ENCODE data around the gene PXDC1.

Gene PXDC1

DNA sequence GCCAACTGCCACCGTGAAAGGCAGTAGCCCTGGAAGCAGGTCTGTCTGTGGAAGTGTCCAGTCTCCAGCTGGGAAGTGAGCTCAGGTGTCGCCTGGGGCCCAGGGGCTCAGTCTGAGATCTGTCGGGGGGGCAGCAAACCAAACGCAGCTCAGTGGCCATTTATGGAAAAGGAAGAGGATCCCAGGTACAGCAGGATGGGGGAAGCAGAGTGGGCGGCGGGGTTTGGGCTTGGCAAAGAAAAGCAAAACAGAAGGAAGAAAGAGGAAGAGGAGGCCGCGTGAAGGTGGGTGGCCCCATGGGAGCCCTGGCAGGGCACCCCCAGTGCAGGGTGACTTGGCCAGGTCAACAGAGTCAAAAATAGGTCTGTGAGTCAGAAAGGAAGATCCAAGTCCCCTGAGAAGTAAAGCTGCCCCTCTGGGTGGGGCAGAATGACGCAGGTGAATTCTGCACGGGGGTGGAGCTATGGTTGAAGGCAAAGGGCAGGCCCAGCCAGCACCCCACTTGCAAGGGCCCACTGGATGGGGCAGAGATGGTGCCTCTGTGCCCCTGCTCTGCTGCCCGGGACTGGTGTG, 5.3 kb downstream of the PXDC1 start:
- no peak for DNase-seq

GRCh38 chr6:3745566-3746118, 5.9 kb downstream of the PXDC1 start:
- DNase-seq: no peak

GRCh38 chr6:3744901-3745470, 6.5 kb downstream of the PXDC1 start:
- DNase-seq: no peak

GRCh38 chr6:3744211-3744900, 7.2 kb downstream of the PXDC1 start:
- no peak for DNase-seq

DNA sequence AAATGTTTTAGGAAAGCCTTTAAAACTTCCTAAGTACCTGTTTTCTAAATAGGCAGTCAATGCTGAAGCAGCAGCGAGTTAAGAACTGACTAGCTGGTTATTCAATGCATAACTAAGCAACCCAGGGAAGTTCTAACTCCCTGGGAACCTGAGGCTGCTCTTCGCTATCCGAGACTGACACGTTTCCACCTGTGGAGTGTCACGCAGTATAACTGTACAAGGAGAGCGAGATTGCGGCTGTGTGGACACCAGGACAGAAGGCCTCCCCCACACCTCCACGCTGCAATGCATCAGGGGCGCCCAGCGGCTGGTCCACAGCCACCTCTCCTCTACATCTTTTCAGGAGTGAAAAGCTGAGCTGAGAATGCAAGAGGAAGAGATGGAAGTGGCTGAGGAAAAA, 8.0 kb downstream of the PXDC1 start:
- no peak for DNase-seq

- DNase-seq: peak; percentile 99
These were observed 8.8 kb downstream of the PXDC1 start for GRCh38 chr6:3742426-3743344.

GRCh38 chr6:3742076-3742425, 9.5 kb downstream of the PXDC1 start:
- peak; percentile 99 for DNase-seq

DNA sequence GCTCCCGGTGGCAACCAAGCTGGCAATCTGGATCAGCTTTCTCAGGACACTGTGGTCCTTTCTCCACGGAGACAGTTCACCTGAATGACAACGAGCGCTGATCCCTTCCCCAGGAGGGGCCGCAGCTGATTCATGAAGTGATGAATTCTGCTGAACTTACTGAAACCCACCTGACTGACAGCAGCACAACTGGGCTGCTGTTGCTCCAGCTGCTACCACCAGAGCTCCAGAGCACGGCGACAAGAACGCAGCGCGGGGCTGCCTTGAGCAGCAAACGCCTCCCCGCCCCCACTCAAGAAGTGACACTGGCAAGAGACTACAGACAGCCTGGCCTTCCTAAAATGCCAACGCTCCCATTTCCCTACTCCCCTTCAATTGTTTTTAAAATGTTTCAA, 10.0 kb downstream of the PXDC1 start:
- peak; percentile 55 for DNase-seq

DNA sequence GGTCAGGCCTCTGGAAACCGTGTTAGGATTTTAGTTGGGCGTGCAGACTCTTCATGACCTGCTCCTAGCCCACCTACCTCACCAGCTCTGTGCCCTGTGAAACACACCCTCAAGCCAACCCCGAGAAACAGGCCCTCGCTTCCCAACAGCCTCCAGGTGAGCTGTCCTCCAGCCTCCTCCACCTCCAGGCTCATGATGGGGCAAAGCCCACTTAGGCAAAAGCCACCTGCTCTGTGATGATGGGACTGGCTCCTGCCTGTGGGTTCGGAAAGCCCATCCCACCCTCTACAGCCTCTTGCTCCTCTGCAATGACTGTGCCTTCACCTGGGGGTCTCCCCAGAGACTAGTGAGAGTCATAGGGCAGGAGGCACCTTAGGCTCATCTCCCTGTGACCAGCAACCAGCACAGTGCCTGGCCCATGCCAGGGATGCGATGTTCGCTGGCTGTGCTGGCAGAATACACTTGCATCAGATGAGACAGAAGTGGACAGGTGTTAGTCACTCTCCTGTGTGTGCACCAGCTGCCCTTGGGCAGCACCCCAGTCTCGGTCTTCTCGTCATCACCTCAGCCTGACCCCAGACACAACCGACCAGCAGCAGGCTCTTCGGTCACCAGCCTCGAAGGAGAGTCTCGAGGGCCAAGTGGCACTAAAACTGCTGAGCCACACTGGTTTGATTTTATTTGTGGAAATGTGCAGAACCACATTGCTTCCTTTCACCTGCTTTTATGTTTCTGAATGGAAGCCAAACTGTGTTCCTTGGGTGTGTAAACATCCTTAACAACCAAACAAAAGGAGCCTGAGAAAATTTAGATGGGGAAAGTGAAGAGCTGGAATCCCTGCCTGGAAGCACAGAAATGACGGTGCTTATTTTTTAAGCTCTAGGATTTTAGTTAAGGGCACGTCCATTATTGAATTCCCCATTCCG, 10.7 kb downstream of the PXDC1 start:
- DNase-seq: peak; percentile 77

DNA sequence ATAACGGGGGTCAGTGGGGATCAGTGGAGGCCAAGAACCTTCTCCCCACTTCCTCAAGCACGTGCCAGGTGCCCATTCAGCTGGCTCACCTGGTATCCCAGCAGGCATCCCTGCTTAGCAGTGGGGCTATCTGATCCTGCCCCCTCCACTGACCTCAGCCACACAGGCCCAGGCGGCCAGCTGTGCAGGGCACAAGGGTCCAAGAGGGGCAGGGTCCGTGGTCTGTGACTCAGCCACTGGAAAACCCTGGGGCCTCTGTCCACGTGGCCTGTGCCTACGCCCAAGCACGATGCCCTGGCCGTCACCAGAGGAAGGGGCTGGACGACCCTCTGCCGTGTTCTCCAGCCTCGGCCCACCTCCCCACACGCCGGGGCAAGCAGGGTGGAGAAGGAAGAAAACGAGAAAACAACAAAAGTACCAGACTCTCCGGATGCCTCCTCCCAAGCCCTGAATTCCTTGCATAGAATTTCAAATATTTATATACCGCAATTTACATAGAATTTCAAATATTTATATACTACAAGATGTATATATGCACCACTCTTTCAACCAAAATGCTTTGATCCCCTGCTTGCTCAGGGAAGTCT, 12.1 kb downstream of the PXDC1 start:
- no peak for DNase-seq

GRCh38 chr6:3738381-3739131, 13.0 kb downstream of the PXDC1 start:
- DNase-seq: no peak

DNA sequence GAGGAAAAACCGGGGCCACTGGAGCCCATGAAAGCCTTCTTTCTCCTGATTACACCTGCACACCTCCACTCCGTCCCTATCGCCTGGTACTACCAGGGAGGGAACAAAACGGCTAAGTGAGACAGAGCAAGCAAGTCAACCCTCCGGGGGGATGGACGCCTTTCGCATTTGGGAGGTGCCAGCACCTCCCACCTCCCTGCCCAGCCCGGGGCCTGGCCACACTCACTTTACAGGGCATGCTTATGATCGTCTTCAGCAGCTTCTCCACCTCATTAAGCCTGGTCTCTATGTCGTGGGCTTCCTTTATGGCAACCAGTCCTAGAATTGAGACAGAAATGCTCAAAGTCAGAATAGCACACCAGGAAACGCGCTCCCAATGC, 13.7 kb downstream of the PXDC1 start:
- DNase-seq: no peak

DNA sequence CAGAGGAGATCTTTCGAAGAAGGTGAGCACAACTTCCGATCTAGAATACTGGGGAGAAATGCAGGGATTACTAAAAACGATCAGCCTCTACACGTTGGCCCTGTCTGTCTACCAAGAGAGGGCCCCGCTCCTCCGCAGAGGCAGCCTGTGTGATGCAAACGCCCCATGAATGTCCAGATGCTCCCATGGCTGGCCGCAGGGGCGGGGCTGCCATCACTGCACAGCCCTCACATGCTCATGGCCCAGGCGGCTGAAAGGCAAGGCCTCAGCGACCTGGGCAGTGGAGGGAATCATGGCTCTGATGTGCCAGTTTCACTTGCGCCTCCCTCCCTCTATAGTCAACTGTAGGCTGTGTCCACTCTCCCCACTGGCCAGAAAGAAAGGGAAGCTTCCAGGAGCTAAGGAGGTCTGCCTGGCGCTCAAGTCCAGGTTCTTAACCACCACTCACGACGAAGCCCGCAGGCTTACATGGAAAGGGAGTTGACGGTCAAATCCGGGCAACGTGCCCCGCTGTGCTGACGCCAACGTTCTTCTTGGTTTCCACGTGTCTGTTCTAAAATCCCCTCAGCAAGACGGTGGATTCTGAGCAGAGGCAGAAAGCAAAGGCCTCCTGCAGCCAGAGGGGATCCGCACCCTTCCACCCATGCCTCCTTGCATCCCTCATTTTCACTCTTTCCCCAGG, 14.2 kb downstream of the PXDC1 start:
- DNase-seq: no peak

GRCh38 chr6:3735029-3735605, 16.4 kb downstream of the PXDC1 start:
- no peak for DNase-seq

DNA sequence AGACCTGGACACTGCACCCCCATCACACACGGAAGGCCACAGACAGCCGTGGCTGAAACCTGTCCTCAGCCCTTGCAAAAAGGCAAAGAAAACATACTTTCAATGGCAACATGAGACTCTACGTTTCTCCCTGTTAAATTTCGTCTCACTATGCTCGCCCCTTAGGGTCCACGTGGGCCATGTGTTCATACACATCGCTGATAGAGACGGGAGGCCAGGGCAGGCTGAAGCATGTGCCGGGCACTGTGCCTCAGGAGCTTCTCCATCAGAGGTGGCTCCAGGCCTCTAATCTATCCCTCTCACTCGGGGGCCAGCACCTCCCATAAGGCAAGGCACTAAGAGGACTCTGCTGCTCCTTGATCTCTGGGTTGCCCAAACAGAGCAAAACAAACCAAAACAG, 17.5 kb downstream of the PXDC1 start:
- DNase-seq: no peak

DNA sequence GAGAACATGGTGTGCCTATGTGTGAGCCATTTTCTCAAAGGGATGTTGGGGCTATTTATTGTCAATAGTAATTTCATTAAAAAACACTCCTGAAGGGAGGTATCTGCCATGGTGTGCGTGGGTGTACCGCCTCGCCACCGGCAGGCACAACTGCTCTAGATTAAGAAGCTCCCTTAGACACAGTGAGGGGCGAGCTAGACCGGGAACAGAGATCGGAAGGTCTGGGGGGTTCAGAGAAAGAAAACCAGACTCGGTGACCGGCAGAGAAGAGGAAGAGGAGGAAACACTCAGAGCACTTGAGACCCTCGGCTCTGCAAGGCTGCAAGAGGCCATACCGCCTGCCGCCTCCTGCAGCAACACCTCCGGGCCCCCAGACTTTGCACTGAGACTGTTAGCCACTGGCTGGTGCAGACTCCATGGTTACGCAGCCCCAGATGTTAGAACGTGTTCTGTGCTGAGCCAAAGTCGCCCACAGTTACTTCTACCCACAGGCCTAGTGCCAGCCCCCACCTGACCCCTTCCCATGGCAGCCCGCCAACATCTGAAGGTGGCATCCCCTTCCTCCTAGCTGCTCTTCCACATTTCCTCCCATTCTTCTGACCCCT, 18.1 kb downstream of the PXDC1 start:
- no peak for DNase-seq

DNA sequence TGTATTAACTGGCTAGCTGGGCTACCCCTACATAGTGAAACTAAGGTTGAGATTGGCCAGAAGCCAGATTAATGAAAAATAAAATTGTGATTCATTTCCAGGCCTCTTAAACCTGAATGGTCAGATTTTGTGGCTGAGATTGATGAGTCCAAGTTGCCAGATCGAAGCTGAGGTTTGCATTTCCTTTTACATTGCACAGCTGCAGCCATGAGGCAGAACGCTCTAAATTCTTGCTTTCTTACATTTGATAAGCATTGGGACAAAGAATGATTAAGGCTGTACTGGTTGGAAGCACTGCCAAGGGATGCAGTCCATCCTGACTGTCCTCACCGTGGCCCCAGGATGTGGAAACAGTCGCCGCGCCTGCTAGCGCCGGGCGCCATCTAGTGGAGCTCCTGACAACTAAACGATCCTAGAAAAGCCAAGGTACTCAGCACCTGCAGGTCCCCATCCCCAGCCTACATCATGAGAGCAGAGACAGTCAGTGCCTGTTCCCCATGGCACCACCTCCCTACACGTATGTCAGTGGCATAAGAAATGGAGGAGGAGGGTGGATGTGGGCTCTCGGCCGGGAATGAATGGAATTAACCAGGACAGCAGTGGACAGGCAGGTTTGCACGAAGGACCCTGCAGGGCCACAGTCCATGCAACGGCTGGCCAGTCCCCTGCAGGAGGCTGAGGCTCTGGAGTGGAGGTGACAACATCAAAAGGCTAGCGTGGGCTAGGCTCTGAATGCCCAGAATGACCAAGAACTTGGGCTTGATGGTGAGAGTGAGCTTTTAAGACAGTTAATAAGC, 19.0 kb downstream of the PXDC1 start:
- peak; percentile 92 for DNase-seq

DNA sequence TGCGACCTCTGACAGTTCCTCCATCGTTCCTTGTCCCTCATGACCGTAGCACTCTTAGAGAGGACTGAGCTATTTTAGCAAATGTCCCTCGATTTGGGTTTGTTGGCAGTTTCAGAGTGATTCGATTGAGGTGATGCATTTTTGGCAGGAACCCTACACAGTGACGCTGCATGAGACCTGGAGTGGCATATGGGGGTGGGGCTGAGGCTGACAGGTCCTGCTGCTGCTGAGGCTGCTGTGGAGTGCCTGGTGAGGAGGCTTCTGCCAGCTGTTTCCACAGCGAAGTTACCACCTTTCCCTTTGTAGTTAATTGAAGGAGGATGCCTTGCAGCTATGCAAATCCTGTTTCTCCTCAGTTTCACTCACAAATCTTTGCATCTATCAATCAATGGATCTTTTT, 19.8 kb downstream of the PXDC1 start:
- DNase-seq: peak; percentile 61

Data from NCI-H2029 treated with DMSO at 0.1 percent for 48 hours (cell line).